Measurements from ENCODE around the gene ELOVL6.

ELOVL6 gene

DNA sequence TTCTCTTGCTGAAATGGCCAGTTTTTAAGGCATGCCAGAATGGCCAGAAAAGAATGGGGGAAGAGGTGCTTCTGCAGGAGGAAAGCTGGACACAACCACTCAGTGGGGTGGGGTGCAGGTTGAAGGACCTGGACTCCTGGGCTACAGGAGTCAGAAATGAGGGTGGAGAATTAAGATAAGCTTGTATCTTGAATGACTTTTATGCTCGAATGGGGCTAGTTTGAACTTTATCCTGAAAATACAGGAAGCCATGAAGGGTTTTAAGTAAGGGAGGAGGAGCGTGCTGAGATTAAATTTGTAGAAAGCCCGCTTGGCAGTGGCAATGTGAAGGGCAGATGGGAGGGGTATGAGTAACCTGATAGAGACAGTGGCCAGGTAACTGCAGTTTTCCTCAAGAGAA, 66.5 kb downstream of the ELOVL6 start:
- Mint-ChIP-seq H3K27ac (no peak overlapping the region), H3K4me3 (no peak overlapping the region), H3K4me1 (ENCODE audit: low read depth) (peaks cover 12% of the 10 kb centered on the region), H3K9me3 (no peaks in the 10 kb centered on the region), H3K27me3 (no peaks in the 10 kb centered on the region), H3K36me3 (ENCODE audit: low read depth) (no peaks in the 10 kb centered on the region)

GRCh38 chr4:110130576-110131358, 67.6 kb downstream of the ELOVL6 start:
- Mint-ChIP-seq H3K27ac (no peak overlapping the region), H3K4me3 (no peak overlapping the region), H3K9me3 (no peaks in the 10 kb centered on the region), H3K36me3 (ENCODE audit: low read depth) (no peaks in the 10 kb centered on the region), H3K4me1 (ENCODE audit: low read depth) (peaks cover 12% of the 10 kb centered on the region), H3K27me3 (no peaks in the 10 kb centered on the region)

DNA sequence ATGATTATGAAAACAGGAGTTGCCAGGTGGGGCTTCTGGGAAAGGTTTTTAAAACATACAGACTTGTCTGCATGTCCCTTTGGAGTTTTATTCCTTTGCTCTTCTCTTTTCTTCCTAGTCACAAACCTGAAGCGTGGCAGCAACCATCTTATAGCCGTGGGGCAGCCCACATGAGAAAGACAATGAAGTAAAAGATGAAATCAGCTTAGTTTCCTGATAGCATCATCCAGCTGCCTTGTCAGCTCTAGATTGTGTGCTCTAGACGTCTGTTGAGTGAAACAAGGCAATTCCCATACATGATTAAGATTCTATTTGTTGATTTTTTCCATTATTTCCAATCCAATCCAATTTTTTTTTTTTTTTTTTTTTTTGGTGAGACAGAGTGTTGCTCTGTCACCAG, 68.9 kb downstream of the ELOVL6 start:
- Mint-ChIP-seq H3K27me3 (no peaks in the 10 kb centered on the region), H3K9me3 (no peaks in the 10 kb centered on the region), H3K27ac (no peak overlapping the region), H3K4me1 (ENCODE audit: low read depth) (peaks cover 12% of the 10 kb centered on the region), H3K4me3 (no peak overlapping the region), H3K36me3 (ENCODE audit: low read depth) (no peaks in the 10 kb centered on the region)

- Mint-ChIP-seq H3K4me3 (no peak overlapping the region), H3K27me3 (no peaks in the 10 kb centered on the region), H3K27ac (no peak overlapping the region), H3K4me1 (ENCODE audit: low read depth) (peaks cover 12% of the 10 kb centered on the region), H3K9me3 (no peaks in the 10 kb centered on the region), H3K36me3 (ENCODE audit: low read depth) (no peaks in the 10 kb centered on the region)
Measured at GRCh38 chr4:110128472-110128919, 69.9 kb downstream of the ELOVL6 start.

DNA sequence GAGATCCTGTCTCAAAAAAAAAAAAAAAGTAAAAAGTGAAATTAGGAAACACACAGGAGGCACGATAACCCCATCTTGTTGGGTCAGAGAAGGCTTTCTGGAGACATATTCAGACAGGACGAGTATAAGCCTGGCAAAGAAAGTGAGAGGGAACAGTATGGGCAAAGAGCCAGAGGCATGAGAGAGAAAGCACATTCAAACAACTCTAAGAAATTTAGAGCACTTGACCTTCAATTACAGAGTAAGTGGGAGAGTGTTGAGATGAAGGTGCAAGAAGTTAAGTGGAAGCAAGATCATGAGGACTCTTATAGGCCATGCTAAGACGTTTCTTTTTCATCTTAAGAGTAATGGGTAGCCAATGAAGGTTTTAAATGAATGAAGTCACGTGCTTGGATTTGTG, 70.4 kb downstream of the ELOVL6 start:
- Mint-ChIP-seq H3K36me3 (ENCODE audit: low read depth) (no peaks in the 10 kb centered on the region), H3K4me1 (ENCODE audit: low read depth) (peaks cover 12% of the 10 kb centered on the region), H3K27me3 (no peaks in the 10 kb centered on the region), H3K4me3 (no peak overlapping the region), H3K9me3 (no peaks in the 10 kb centered on the region), H3K27ac (no peak overlapping the region)

DNA sequence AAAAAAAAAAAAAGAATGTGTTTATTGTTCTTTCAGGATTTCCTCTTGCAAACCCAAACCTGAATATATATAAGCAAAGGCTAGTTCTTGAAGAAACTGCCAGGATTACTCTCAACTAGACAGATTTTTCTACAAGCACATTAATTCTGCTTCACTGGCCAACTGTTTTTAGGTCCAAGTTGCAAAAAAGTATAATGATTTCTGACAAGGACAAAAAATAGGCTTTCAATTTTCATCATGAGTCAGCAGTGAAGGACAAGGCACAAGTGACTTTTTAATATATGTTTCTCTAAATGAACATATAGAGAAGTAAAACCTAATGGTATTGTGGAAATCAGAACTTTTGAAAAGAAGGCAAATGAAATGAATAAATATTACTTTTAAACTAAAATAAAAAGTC, 73.7 kb downstream of the ELOVL6 start:
- Mint-ChIP-seq H3K36me3 (ENCODE audit: low read depth) (no peaks in the 10 kb centered on the region), H3K27me3 (no peaks in the 10 kb centered on the region), H3K27ac (no peak overlapping the region), H3K4me3 (no peak overlapping the region), H3K4me1 (ENCODE audit: low read depth) (peaks cover 16% of the 10 kb centered on the region), H3K9me3 (no peaks in the 10 kb centered on the region)

DNA sequence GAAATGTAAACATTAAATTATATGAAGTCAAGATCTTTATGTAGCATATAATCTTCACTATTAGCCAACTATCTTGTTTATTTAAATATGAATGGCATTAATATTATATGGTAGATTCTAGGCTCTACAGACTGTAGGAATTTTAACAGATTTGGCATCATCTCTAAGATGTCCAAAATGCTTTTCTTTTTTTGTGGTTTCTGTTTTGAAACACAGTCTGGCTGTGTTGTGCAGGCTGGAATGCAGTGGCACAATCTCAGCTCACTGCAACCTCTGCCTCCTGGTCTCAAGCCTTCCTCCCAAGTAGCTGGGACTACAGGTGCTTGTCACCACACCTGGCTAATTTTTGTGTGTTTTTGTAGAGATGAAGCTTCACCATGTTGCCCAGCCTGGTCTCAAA, 76.2 kb downstream of the ELOVL6 start:
- Mint-ChIP-seq H3K36me3 (ENCODE audit: low read depth) (no peaks in the 10 kb centered on the region), H3K27ac (no peak overlapping the region)

DNA sequence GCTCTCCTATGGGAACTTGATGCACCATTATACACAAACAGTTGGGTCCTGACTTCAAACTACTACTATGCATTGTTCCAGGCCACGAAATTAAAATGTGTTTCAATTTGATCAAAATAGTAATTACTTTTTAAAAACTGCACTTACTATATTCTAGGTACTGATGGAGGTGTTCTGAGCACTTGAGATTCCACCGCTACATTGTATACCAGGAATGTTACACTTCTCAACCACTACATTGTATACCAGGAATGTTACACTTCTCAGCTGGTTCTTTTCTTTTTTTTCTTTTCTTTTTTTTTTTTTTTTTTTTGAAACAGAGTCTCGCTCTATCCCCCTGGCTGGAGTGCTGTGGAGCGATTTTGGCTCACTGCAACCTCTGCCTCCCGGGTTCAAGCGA, 77.9 kb downstream of the ELOVL6 start:
- Mint-ChIP-seq H3K27ac (no peak overlapping the region), H3K27me3 (no peaks in the 10 kb centered on the region), H3K4me3 (no peak overlapping the region)

More for the DNA sequence above, 76.2 kb downstream of the ELOVL6 start:
- peaks cover 10% of the 10 kb centered on the region for H3K4me1 Mint-ChIP-seq (ENCODE audit: low read depth)
- H3K27me3 Mint-ChIP-seq, result no peaks in the 10 kb centered on the region
- no peaks in the 10 kb centered on the region for H3K9me3 Mint-ChIP-seq
- no peak overlapping the region for H3K4me3 Mint-ChIP-seq

GRCh38 chr4:110119880-110120279, 78.5 kb downstream of the ELOVL6 start:
- no peaks in the 10 kb centered on the region for H3K9me3 Mint-ChIP-seq
- H3K27ac Mint-ChIP-seq, result no peak overlapping the region
- H3K36me3 Mint-ChIP-seq (ENCODE audit: low read depth), result no peaks in the 10 kb centered on the region
- peaks cover 10% of the 10 kb centered on the region for H3K4me1 Mint-ChIP-seq (ENCODE audit: low read depth)
- H3K27me3 Mint-ChIP-seq, result no peaks in the 10 kb centered on the region
- no peak overlapping the region for H3K4me3 Mint-ChIP-seq

More for the DNA sequence above, 77.9 kb downstream of the ELOVL6 start:
- Mint-ChIP-seq H3K4me1 (ENCODE audit: low read depth) (peaks cover 10% of the 10 kb centered on the region), H3K9me3 (no peaks in the 10 kb centered on the region), H3K36me3 (ENCODE audit: low read depth) (no peaks in the 10 kb centered on the region)

DNA sequence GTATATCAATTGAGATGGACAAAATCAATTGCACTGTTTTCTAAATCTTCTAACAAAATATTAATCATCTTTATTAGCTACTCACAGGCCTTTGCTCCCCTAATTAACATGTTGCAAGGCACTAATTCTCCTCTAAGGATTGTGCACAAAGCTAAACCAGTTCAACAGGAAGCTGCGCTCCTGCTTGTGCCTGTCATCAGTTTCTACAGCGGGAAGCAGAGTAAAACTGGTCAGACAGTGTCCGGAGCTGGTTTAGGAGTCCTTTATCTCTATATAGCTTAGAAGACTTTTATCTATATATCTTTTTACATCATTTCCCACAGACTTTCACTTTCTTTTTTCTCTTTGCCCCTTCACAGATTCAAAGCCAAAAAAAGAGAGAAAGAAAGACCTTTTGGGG, 79.1 kb downstream of the ELOVL6 start:
- no peaks in the 10 kb centered on the region for H3K36me3 Mint-ChIP-seq (ENCODE audit: low read depth)
- H3K4me1 Mint-ChIP-seq (ENCODE audit: low read depth), result peaks cover 10% of the 10 kb centered on the region
- no peaks in the 10 kb centered on the region for H3K27me3 Mint-ChIP-seq
- H3K9me3 Mint-ChIP-seq, result no peaks in the 10 kb centered on the region
- H3K4me3 Mint-ChIP-seq, result no peak overlapping the region
- no peak overlapping the region for H3K27ac Mint-ChIP-seq

GRCh38 chr4:110112056-110112455, 86.4 kb downstream of the ELOVL6 start:
- H3K4me3 Mint-ChIP-seq, result no peak overlapping the region
- H3K4me1 Mint-ChIP-seq (ENCODE audit: low read depth), result no peaks in the 10 kb centered on the region
- peaks cover 4% of the 10 kb centered on the region for H3K36me3 Mint-ChIP-seq (ENCODE audit: low read depth)
- H3K27me3 Mint-ChIP-seq, result no peaks in the 10 kb centered on the region
- no peak overlapping the region for H3K27ac Mint-ChIP-seq
- no peaks in the 10 kb centered on the region for H3K9me3 Mint-ChIP-seq

GRCh38 chr4:110109455-110109854, 89.0 kb downstream of the ELOVL6 start:
- peaks cover 4% of the 10 kb centered on the region for H3K4me1 Mint-ChIP-seq (ENCODE audit: low read depth)
- no peaks in the 10 kb centered on the region for H3K27me3 Mint-ChIP-seq
- no peak overlapping the region for H3K4me3 Mint-ChIP-seq
- H3K27ac Mint-ChIP-seq, result no peak overlapping the region
- peaks cover 4% of the 10 kb centered on the region for H3K36me3 Mint-ChIP-seq (ENCODE audit: low read depth)
- H3K9me3 Mint-ChIP-seq, result no peaks in the 10 kb centered on the region

- Mint-ChIP-seq H3K27ac (no peak overlapping the region), H3K4me1 (ENCODE audit: low read depth) (peaks cover 4% of the 10 kb centered on the region), H3K27me3 (no peaks in the 10 kb centered on the region), H3K4me3 (no peak overlapping the region), H3K36me3 (ENCODE audit: low read depth) (peaks cover 4% of the 10 kb centered on the region), H3K9me3 (no peaks in the 10 kb centered on the region)
Measured at GRCh38 chr4:110108960-110109359, 89.5 kb downstream of the ELOVL6 start.

DNA sequence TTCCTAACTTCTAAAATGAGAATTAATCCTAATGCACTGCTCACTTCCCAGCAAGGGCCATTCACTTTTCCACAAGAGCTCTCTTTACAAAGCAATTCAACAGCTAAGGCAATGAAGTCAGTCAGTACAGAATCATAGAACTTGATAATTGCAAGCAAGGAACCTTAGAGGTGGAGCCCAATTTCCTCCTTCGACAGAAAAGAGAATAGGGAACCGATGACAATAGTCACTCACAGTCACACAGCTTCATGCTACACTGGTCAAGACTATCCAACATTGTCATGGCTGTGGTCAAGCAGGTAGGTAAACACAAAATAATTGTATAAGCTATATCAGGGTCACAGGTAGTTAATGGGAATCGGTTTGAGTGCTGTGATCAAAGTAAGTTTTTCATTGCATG, 90.0 kb downstream of the ELOVL6 start:
- Mint-ChIP-seq H3K27ac (no peak overlapping the region), H3K36me3 (ENCODE audit: low read depth) (peaks cover 4% of the 10 kb centered on the region), H3K4me1 (ENCODE audit: low read depth) (peaks cover 4% of the 10 kb centered on the region), H3K4me3 (no peak overlapping the region), H3K9me3 (no peaks in the 10 kb centered on the region), H3K27me3 (no peaks in the 10 kb centered on the region)

DNA sequence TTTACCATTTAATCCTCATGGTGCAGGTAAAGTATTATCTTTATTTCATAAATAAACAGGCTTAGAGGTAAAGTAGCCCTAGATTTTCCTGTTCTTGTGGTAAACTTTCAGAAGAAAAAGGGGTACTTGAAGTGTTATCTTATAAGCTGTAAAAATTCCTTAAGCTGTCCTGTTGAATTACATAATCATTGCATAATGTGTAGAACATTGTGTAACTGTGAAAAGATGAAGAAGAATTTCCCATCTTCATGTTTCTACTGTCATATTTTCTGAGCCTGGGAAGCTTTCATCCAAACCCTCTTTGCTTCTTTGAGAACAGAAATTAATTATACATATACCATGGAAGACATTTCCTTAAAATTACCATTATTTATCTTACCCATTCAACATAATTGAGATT, 90.5 kb downstream of the ELOVL6 start:
- Mint-ChIP-seq H3K4me1 (ENCODE audit: low read depth) (peaks cover 4% of the 10 kb centered on the region), H3K9me3 (no peaks in the 10 kb centered on the region), H3K4me3 (no peak overlapping the region), H3K36me3 (ENCODE audit: low read depth) (peaks cover 4% of the 10 kb centered on the region), H3K27me3 (no peaks in the 10 kb centered on the region), H3K27ac (no peak overlapping the region)

DNA sequence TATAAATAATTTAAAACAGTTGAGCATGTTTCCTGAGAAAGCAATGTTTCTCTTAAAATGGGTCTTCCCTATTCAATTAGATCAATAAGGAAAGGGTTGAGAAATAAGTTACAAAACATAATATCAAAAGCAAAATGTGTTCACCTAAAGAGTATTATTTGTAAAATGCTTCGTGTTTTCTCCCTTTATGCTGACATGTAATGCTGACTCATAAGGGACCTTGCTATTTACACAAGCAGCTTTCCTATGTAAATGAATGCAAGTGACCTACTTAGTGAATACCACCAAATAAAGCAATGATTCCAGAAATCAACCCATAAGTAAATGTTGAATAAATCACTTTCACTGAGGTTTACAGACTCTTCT, 91.5 kb downstream of the ELOVL6 start:
- Mint-ChIP-seq H3K36me3 (ENCODE audit: low read depth) (peaks cover 4% of the 10 kb centered on the region), H3K4me1 (ENCODE audit: low read depth) (peaks cover 4% of the 10 kb centered on the region), H3K9me3 (no peaks in the 10 kb centered on the region), H3K4me3 (no peak overlapping the region), H3K27me3 (no peaks in the 10 kb centered on the region), H3K27ac (no peak overlapping the region)

All from stimulated activated naive CD8-positive, alpha-beta T cell treated with anti-CD3 and anti-CD28 coated beads, Interleukin-15, Interleukin-2, amounts not matched to agents 100 ng/mL and 50 ng/mL, for 24 hours (primary cell).